GM18499 (cell line): Measurements from ENCODE around the gene KCNQ1.

Source experiments
- ATAC-seq: cut with Tn5 transposase; IDR thresholded peaks from one replicate; pipeline ENCODE4 v1.9.1; 2021; ENCODE audit warnings: moderate number of reproducible peaks; ENCODE audit not compliant: insufficient read depth, unreplicated experiment

The KCNQ1 gene

GRCh38 chr11:2867722-2868505 is 423.1 kb downstream of the KCNQ1 start:
- ATAC-seq, result no peak

GRCh38 chr11:2868506-2869133 is 423.8 kb downstream of the KCNQ1 start:
- no peak for ATAC-seq

- no peak for ATAC-seq
These were observed 424.3 kb downstream of the KCNQ1 start for GRCh38 chr11:2869134-2869526.

- ATAC-seq, result no peak
These were observed 425.0 kb downstream of the KCNQ1 start for GRCh38 chr11:2869561-2870427.

- ATAC-seq, result no peak
These were observed 425.7 kb downstream of the KCNQ1 start for GRCh38 chr11:2870460-2870859.

- no peak for ATAC-seq
These were observed 426.3 kb downstream of the KCNQ1 start for GRCh38 chr11:2870969-2871680.

- no peak for ATAC-seq
These were observed 430.2 kb downstream of the KCNQ1 start for GRCh38 chr11:2874963-2875362.

GRCh38 chr11:2877474-2877873 is 432.7 kb downstream of the KCNQ1 start:
- no peak for ATAC-seq

GRCh38 chr11:2878782-2879181 is 434.0 kb downstream of the KCNQ1 start:
- ATAC-seq, result no peak

GRCh38 chr11:2880646-2881045 is 435.8 kb downstream of the KCNQ1 start:
- ATAC-seq, result no peak

GRCh38 chr11:2881076-2881980 is 436.5 kb downstream of the KCNQ1 start:
- no peak for ATAC-seq

- ATAC-seq, result no peak
These were observed 437.2 kb downstream of the KCNQ1 start for GRCh38 chr11:2881981-2882375.

GRCh38 chr11:2882396-2883110 is 437.7 kb downstream of the KCNQ1 start:
- no peak for ATAC-seq

GRCh38 chr11:2883640-2883978 is 438.8 kb downstream of the KCNQ1 start:
- no peak for ATAC-seq

GRCh38 chr11:2883979-2884815 is 439.4 kb downstream of the KCNQ1 start:
- no peak for ATAC-seq

- ATAC-seq, result no peak
These were observed 440.3 kb downstream of the KCNQ1 start for GRCh38 chr11:2885017-2885677.

GRCh38 chr11:2885678-2886081 is 440.9 kb downstream of the KCNQ1 start, which contains the start of gene CDKN1C:
CDKN1C (minus strand) TSS chr11:2885775; CDS start chr11:2885456, 319 bp downstream.
- ATAC-seq, result no peak
